Measurements from ENCODE around the gene PRKCG.

The PRKCG gene

DNA sequence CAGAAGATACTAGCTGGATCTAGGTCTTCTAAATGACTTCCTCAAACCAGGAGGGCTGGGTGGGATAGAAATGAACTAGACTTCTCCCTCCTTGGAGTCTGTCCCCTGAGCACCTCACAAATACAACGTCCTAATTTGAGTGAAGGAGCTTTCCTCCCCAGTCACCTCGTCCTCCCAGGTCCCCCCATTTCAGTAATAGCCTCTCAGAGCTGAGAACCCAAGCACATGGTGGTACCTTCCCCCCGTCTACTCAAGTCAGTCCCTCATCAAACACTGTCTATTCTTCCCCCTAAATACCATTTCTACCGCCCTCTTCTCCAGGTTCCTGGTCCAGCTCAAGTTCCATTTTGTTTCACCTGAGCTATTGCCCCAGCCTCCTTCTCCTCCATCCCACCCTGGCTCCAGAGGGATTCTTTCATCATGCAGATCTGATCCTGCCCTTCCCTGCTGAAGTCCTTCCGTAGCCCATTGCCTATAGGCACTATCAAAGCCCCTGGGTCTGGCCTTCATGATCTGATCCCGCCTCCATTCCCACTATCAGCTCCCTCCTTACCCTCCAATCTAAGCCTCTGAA, 5.3 kb upstream of the PRKCG start:
- Histone ChIP-seq H3K9ac (ENCODE audit: low read depth, low read length, poor library complexity) (no peak overlapping the region), H2AK5ac (ENCODE audit: low read depth, low read length) (no peak overlapping the region), H3K9me3 (replicated peaks in 1 of 2; ENCODE audit: control insufficient read depth in 2 of 2, insufficient read depth in 1 of 2, low read depth in 1 of 2, low read length in 2 of 2) (no peaks in the 10 kb centered on the region), H3K18ac (ENCODE audit: low read length) (no peak overlapping the region), H3K4me3 (ENCODE audit: low read length in 2 of 2) (no peak overlapping the region), H3K27me3 (ENCODE audit: control insufficient read depth in 3 of 3, insufficient read depth in 3 of 3, low read depth in 1 of 3, low read length in 3 of 3) (no peaks in the 10 kb centered on the region), H2AFZ (ENCODE audit: low read length) (no peak overlapping the region), H3K36me3 (replicated peaks in 1 of 2; ENCODE audit: control insufficient read depth in 2 of 2, insufficient read depth in 2 of 2, low read length in 2 of 2) (peaks cover 24 to 48% of the 10 kb centered on the region in 2 donors), H3K4me2 (ENCODE audit: insufficient read depth, low read length, poor library complexity, severe bottlenecking) (no peak overlapping the region), H3K23ac (ENCODE audit: low read depth, low read length, poor library complexity) (no peak overlapping the region), H2BK12ac (ENCODE audit: low read length) (no peak overlapping the region), H4K8ac (ENCODE audit: low read depth, low read length) (no peak overlapping the region), H3K14ac (ENCODE audit: low read length) (no peak overlapping the region), H4K91ac (ENCODE audit: low read depth, low read length, poor library complexity) (no peak overlapping the region), H3K4ac (ENCODE audit: low read length) (no peak overlapping the region), H2BK15ac (ENCODE audit: low read length) (no peak overlapping the region), H3K27ac (replicated peaks; ENCODE audit: low read length) (no peak overlapping the region), H2BK120ac (ENCODE audit: low read depth, low read length) (no peak overlapping the region), H2BK5ac (ENCODE audit: low read length) (no peak overlapping the region), H3K4me1 (ENCODE audit: control insufficient read depth in 2 of 2, insufficient read depth in 1 of 2, low read depth in 1 of 2, low read length in 2 of 2) (peaks cover 9 to 10% of the 10 kb centered on the region in 2 donors), H3K79me1 (ENCODE audit: low read depth, low read length) (peaks cover 11% of the 10 kb centered on the region)
- DNase-seq (ENCODE audit: low spot score), result no peak
- WGBS, 2 donors (ENCODE audit: extremely low coverage in 2 of 2, insufficient read length in 2 of 2, insufficient replicate concordance in 1 of 2), result no CpG with 5 or more reads among the region's 6 CpGs

DNA sequence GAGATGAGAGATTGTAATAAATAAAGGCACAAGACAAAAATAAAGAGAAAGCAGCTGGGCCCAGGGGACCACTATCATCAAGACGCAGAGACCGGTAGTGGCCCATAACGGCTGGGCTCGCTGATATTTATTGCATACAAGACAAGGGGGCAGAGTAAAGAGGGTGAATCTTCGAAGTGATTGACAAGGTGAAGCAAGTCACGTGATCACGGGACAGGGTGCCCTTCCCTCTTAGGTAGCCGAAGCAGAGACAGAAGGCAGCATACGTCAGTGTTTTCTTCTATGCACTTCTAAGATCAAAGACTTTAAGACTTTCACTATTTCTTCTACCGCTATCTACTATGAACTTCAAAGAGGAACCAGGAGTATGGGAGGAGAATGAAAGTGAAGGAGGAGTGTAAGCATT, 4.6 kb upstream of the PRKCG start:
- Histone ChIP-seq H4K91ac (ENCODE audit: low read depth, low read length, poor library complexity) (no peak overlapping the region), H2BK5ac (ENCODE audit: low read length) (no peak overlapping the region), H4K8ac (ENCODE audit: low read depth, low read length) (no peak overlapping the region), H3K9me3 (replicated peaks in 1 of 2; ENCODE audit: control insufficient read depth in 2 of 2, insufficient read depth in 1 of 2, low read depth in 1 of 2, low read length in 2 of 2) (no peaks in the 10 kb centered on the region), H3K4me2 (ENCODE audit: insufficient read depth, low read length, poor library complexity, severe bottlenecking) (no peak overlapping the region), H3K36me3 (replicated peaks in 1 of 2; ENCODE audit: control insufficient read depth in 2 of 2, insufficient read depth in 2 of 2, low read length in 2 of 2) (peaks cover 24 to 43% of the 10 kb centered on the region in 2 donors), H2AK5ac (ENCODE audit: low read depth, low read length) (no peak overlapping the region), H2BK12ac (ENCODE audit: low read length) (no peak overlapping the region), H2BK15ac (ENCODE audit: low read length) (no peak overlapping the region), H2BK120ac (ENCODE audit: low read depth, low read length) (no peak overlapping the region), H3K4ac (ENCODE audit: low read length) (no peak overlapping the region), H3K14ac (ENCODE audit: low read length) (no peak overlapping the region), H3K9ac (ENCODE audit: low read depth, low read length, poor library complexity) (no peak overlapping the region), H3K4me1 (ENCODE audit: control insufficient read depth in 2 of 2, insufficient read depth in 1 of 2, low read depth in 1 of 2, low read length in 2 of 2) (peaks cover 11 to 12% of the 10 kb centered on the region in 2 donors), H3K79me1 (ENCODE audit: low read depth, low read length) (peaks cover 11% of the 10 kb centered on the region), H3K18ac (ENCODE audit: low read length) (no peak overlapping the region), H2AFZ (ENCODE audit: low read length) (no peak overlapping the region), H3K27me3 (ENCODE audit: control insufficient read depth in 3 of 3, insufficient read depth in 3 of 3, low read depth in 1 of 3, low read length in 3 of 3) (no peaks in the 10 kb centered on the region), H3K23ac (ENCODE audit: low read depth, low read length, poor library complexity) (no peak overlapping the region), H3K4me3 (ENCODE audit: low read length in 2 of 2) (no peak overlapping the region), H3K27ac (replicated peaks; ENCODE audit: low read length) (no peak overlapping the region)
- no CpG with 5 or more reads among the region's 10 CpGs for WGBS, 2 donors (ENCODE audit: extremely low coverage in 2 of 2, insufficient read length in 2 of 2, insufficient replicate concordance in 1 of 2)
- DNase-seq (ENCODE audit: low spot score), result no peak

DNA sequence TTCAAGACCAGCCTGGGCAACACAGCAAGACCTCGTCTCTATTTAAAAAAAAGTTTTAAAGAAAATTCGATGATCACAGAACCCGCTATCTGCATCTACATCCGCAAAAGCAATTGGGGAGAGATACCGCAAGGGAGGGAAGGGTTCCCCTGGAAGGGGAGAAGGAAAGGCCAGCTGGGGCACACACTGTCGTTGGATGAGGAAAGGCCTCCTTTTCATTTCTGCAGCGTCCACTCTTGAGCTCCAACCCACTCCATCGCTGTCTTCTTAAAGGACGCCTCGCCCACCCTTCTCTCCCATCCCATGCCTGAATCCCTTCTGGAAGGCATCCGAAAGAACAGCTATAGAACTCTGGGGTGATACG, 3.2 kb upstream of the PRKCG start:
- whole genome bisulfite sequencing, 2 donors (ENCODE audit: extremely low coverage in 2 of 2, insufficient read length in 2 of 2, insufficient replicate concordance in 1 of 2), result no CpG with 5 or more reads among the region's 12 CpGs
- peaks cover 0 to 8% (median 0%) of the 10 kb centered on the region in 3 experiments for H3K27me3 ChIP-seq (ENCODE audit: control insufficient read depth in 3 of 3, insufficient read depth in 3 of 3, low read depth in 1 of 3, low read length in 3 of 3)

DNA sequence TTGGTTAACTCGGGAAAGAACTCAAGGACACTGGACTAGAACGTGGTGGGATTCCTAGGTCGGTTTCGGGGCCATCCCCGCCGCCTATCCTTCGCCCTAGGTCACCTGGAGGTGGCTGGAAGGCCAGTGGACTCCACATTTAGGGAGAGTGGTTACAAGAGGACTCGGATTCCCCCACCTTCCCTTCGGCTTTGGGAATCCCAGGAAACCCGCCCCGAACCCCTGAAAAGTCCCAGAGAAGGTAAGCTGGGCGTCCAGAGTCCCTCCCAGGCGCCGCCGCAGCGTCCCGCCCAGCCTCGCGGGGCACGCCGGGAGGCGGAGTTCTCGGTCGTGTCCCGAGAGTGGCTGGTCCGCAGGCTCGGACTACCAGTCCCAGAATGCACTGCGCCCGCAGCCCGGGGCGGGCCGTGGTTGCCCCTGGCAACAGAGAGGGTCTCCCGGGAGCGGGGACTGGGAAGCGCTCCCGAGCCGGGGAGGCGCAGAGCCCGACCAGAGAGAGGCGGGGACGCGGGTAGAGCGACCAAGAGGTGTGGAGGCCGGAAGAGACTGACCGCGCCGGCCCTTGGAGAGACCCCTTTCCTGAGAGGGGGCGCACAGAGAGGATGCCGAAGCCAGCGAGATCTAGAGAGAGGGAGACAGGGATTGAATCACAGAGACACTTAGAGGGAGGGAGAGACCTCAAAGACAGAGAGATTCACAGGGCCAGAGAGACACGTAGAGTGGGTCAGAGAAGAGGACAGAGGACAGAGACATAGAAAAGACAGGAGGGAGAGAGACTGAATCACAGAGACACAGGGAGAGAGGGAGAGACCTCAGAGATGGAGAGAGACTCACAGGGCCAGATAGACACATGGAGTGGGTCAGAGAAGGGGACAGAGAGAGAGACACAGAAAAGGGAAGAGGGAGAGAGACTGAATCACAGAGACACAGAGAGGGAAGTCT, 2.6 kb upstream of the PRKCG start:
- H3K4ac ChIP-seq (ENCODE audit: low read length), result no peak overlapping the region
- no peaks in the 10 kb centered on the region for H3K79me1 ChIP-seq (ENCODE audit: low read depth, low read length)
- DNase-seq (ENCODE audit: low spot score), result peak; percentile 98
- peak overlapping the region; percentile 78 for H3K4me2 ChIP-seq (ENCODE audit: insufficient read depth, low read length, poor library complexity, severe bottlenecking)
- H2AK5ac ChIP-seq (ENCODE audit: low read depth, low read length), result no peak overlapping the region
- H3K18ac ChIP-seq (ENCODE audit: low read length), result peak overlapping the region; percentile 82
- H4K91ac ChIP-seq (ENCODE audit: low read depth, low read length, poor library complexity), result no peak overlapping the region
- H3K9me3 ChIP-seq (replicated peaks in 1 of 2; ENCODE audit: control insufficient read depth in 2 of 2, insufficient read depth in 1 of 2, low read depth in 1 of 2, low read length in 2 of 2), result no peaks in the 10 kb centered on the region
- H2BK120ac ChIP-seq (ENCODE audit: low read depth, low read length), result no peak overlapping the region
- whole genome bisulfite sequencing, 2 donors (ENCODE audit: extremely low coverage in 2 of 2, insufficient read length in 2 of 2, insufficient replicate concordance in 1 of 2), result no CpG with 5 or more reads among the region's 51 CpGs
- peak overlapping the region; percentile 73 for H3K27ac ChIP-seq (replicated peaks; ENCODE audit: low read length)
- H3K4me3 ChIP-seq (ENCODE audit: low read length in 2 of 2), result peak overlapping the region; percentile 64 to 81
- peak overlapping the region; percentile 94 for H2AFZ ChIP-seq (ENCODE audit: low read length)
- no peak overlapping the region for H4K8ac ChIP-seq (ENCODE audit: low read depth, low read length)
- H2BK5ac ChIP-seq (ENCODE audit: low read length), result no peak overlapping the region
- peak overlapping the region; percentile 75 for H3K9ac ChIP-seq (ENCODE audit: low read depth, low read length, poor library complexity)
- peaks cover 0 to 13% (median 0%) of the 10 kb centered on the region in 3 experiments for H3K27me3 ChIP-seq (ENCODE audit: control insufficient read depth in 3 of 3, insufficient read depth in 3 of 3, low read depth in 1 of 3, low read length in 3 of 3)
- H2BK12ac ChIP-seq (ENCODE audit: low read length), result no peak overlapping the region
- H3K4me1 ChIP-seq (ENCODE audit: control insufficient read depth in 2 of 2, insufficient read depth in 1 of 2, low read depth in 1 of 2, low read length in 2 of 2), result peaks cover 24 to 28% of the 10 kb centered on the region in 2 donors
- no peak overlapping the region for H2BK15ac ChIP-seq (ENCODE audit: low read length)
- H3K36me3 ChIP-seq (replicated peaks in 1 of 2; ENCODE audit: control insufficient read depth in 2 of 2, insufficient read depth in 2 of 2, low read length in 2 of 2), result peaks cover 9 to 23% of the 10 kb centered on the region in 2 donors
- no peak overlapping the region for H3K14ac ChIP-seq (ENCODE audit: low read length)
- no peak overlapping the region for H3K23ac ChIP-seq (ENCODE audit: low read depth, low read length, poor library complexity)

More for the DNA sequence above, 3.2 kb upstream of the PRKCG start:
- H3K4me2 ChIP-seq (ENCODE audit: insufficient read depth, low read length, poor library complexity, severe bottlenecking), result peak overlapping the region; percentile 78
- H2BK12ac ChIP-seq (ENCODE audit: low read length), result no peak overlapping the region
- peak overlapping the region; percentile 79 for H3K18ac ChIP-seq (ENCODE audit: low read length)
- H3K79me1 ChIP-seq (ENCODE audit: low read depth, low read length), result peaks cover 3% of the 10 kb centered on the region
- no peak overlapping the region for H2BK120ac ChIP-seq (ENCODE audit: low read depth, low read length)
- no peak overlapping the region for H3K27ac ChIP-seq (replicated peaks; ENCODE audit: low read length)
- DNase-seq (ENCODE audit: low spot score), result no peak
- H3K9ac ChIP-seq (ENCODE audit: low read depth, low read length, poor library complexity), result peak overlapping the region; percentile 75
- H3K4ac ChIP-seq (ENCODE audit: low read length), result no peak overlapping the region
- H2BK15ac ChIP-seq (ENCODE audit: low read length), result no peak overlapping the region
- H2AFZ ChIP-seq (ENCODE audit: low read length), result peak overlapping the region; percentile 94
- H3K14ac ChIP-seq (ENCODE audit: low read length), result no peak overlapping the region
- peak overlapping the region; percentile 64 to 81 for H3K4me3 ChIP-seq (ENCODE audit: low read length in 2 of 2)
- no peak overlapping the region for H2BK5ac ChIP-seq (ENCODE audit: low read length)
- H3K9me3 ChIP-seq (replicated peaks in 1 of 2; ENCODE audit: control insufficient read depth in 2 of 2, insufficient read depth in 1 of 2, low read depth in 1 of 2, low read length in 2 of 2), result no peaks in the 10 kb centered on the region
- H2AK5ac ChIP-seq (ENCODE audit: low read depth, low read length), result no peak overlapping the region
- H3K4me1 ChIP-seq (ENCODE audit: control insufficient read depth in 2 of 2, insufficient read depth in 1 of 2, low read depth in 1 of 2, low read length in 2 of 2), result peaks cover 20 to 22% of the 10 kb centered on the region in 2 donors
- H4K91ac ChIP-seq (ENCODE audit: low read depth, low read length, poor library complexity), result no peak overlapping the region
- H4K8ac ChIP-seq (ENCODE audit: low read depth, low read length), result no peak overlapping the region
- H3K36me3 ChIP-seq (replicated peaks in 1 of 2; ENCODE audit: control insufficient read depth in 2 of 2, insufficient read depth in 2 of 2, low read length in 2 of 2), result peaks cover 15 to 30% of the 10 kb centered on the region in 2 donors
- H3K23ac ChIP-seq (ENCODE audit: low read depth, low read length, poor library complexity), result no peak overlapping the region

Data from neuronal stem cell (in vitro differentiated cells).